OCI-M2 (cell line): Measurements from ENCODE around the gene ATRIP.
"Not testable (repeated sequence)": the region's sequence is repeated elsewhere in the genome, so short reads cannot be mapped to it uniquely, and the experiment has no call there.

Experiments used
- DNase-seq: peaks from one replicate; lab custom pipeline; 2025; ENCODE audit not compliant: unreplicated experiment; lab: John Stamatoyannopoulos, UW

Gene ATRIP

GRCh38 chr3:48467110-48467454 is 20.5 kb downstream of the ATRIP start:
- no peak for DNase-seq

DNA sequence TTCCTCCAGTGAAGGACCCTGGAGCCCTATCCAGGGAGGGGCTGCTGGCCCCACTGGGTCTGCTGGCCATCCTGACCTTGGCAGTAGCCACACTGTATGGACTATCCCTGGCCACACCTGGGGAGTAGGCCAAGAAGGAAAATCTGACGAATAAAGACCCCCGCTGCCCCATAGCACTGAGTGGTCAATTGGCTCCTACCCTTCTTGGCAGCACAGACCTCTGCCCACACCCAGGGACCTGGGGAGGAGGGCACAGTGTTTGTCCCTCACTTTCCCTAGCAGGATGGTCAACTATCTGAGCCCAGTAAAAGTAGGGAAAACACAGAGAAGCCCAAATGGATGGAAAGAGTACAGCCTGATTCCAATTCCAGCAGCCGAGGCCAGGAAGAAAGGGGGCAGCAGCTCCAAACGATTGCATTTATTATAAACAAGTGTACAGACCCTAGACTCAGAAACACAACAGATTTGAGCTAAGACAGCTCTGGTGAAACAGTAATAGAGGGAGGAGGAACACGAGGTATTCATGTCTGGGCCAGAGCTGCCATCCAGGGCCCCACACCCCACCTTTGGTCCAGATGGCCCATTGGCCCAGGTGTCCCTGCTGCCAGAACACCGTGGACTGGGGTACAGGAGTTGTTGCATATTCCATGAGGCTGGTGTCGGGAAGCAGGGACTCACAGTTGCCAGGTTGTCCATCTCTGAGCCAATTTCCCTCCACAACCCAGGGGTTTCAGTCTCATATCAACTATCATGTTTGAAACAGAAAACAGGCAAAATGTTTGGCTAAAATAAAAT is 21.1 kb downstream of the ATRIP start:
- no peak for DNase-seq

GRCh38 chr3:48468329-48468731 is 21.8 kb downstream of the ATRIP start:
- no peak for DNase-seq

GRCh38 chr3:48469046-48469915 is 22.7 kb downstream of the ATRIP start:
- no peak for DNase-seq

DNA sequence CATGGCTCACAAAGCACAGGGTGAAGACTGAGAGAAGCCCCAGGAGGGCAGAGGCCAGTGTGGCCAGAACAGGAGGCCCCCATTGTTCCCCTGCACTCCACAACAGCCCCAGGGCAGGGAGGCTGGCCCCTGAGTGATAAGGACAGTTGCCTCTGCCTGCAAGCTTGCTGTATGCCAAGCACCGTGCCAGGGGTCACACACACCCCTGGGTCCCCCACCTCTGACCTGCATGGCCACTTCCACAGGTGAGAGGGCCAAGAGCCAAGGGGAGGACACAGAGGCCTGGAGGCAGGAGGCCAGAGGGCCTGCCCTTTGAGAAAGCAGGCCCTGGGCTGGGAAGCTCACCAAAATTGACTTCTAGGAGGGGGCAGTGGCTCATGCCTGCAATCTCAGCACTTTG is 23.7 kb downstream of the ATRIP start:
- DNase-seq = no peak

- no peak for DNase-seq
These were observed 26.1 kb downstream of the ATRIP start for GRCh38 chr3:48472673-48472922.

- DNase-seq = peak; percentile 59
These were observed 26.5 kb downstream of the ATRIP start for GRCh38 chr3:48472923-48473616.

GRCh38 chr3:48473617-48473952 is 27.0 kb downstream of the ATRIP start:
- no peak for DNase-seq

DNA sequence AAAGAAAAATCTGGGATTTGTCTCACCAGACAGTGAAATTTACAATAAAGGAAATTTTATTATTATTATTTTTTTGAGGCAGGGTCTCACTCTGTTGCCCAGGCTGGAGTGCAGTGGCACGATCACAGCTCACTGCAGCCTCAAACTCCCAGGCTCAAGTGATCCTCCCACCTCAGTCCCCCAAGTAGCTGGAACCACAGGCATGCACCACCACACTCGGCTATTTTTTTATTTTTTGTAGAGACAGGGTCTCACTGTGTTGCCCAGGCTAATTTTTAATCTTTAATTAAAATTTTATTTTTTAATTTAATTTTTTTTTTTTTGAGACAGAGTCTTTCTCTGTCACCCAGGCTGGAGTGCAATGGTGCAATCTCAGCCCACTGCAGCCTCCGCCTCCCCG is 27.5 kb downstream of the ATRIP start:
- DNase-seq = not testable (repeated sequence)

- no peak for DNase-seq
These were observed 28.1 kb downstream of the ATRIP start for GRCh38 chr3:48474619-48475018.

DNA sequence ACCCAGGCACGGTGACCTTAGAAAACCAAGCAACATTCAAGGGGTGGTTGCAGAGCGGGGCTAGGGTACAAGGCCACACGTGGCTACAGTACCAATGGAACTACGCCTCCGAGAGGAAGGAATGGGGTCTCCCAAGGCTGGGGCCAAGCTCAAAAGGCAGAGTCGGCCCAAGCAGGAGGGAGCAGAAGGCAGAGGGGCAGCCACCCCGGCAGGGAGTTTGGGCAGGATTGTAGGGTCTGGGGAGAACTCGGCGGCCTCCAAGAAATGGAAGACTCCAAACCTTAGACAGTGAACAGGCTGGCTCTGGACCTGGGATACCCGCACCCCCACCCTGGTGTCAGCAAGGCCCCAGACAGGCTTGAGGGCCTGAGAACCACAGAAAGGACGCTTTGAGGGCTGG is 28.7 kb downstream of the ATRIP start:
- DNase-seq = no peak

GRCh38 chr3:48476426-48477053 is 30.0 kb downstream of the ATRIP start:
- no peak for DNase-seq

- DNase-seq = no peak
These were observed 31.5 kb downstream of the ATRIP start for GRCh38 chr3:48477959-48478520.

- no peak for DNase-seq
These were observed 32.4 kb downstream of the ATRIP start for GRCh38 chr3:48478626-48479555.

DNA sequence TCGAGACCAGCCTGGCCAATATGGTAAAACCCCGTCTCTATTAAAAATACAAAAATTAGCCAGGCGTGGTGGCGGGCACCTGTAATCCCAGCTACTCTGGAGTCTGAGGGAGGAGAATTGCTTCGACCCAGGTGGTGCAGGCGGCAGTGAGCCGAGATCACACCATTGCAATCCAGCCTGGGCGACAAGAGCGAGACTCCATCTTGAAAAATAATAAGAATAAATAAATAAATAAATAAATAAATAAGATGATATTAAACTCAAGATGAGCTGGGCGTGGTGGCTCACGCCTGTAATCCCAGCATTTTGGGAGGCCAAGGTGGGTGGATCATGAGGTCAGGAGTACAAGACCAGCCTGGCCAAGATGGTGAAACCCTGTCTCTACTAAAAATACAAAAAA is 34.4 kb downstream of the ATRIP start:
- not testable (repeated sequence) for DNase-seq

DNA sequence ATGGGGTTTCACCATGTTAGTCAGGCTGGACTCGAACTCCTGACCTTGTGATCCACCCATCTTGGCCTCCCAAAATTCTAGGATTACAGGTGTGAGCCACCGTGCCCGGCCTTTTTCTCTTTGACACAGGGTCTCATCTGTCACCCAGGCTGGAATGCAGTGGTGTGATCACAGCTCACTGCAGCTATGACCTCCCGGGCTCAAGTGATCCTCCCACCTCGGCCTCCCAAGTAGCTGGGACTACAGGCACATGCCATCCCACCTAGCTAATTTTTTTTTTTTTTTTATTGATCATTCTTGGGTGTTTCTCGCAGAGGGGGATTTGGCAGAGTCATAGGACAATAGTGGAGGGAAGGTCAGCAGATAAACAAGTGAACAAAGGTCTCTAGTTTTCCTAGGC is 36.3 kb downstream of the ATRIP start:
- not testable (repeated sequence) for DNase-seq

GRCh38 chr3:48486952-48487351 is 40.4 kb downstream of the ATRIP start:
- DNase-seq = no peak

DNA sequence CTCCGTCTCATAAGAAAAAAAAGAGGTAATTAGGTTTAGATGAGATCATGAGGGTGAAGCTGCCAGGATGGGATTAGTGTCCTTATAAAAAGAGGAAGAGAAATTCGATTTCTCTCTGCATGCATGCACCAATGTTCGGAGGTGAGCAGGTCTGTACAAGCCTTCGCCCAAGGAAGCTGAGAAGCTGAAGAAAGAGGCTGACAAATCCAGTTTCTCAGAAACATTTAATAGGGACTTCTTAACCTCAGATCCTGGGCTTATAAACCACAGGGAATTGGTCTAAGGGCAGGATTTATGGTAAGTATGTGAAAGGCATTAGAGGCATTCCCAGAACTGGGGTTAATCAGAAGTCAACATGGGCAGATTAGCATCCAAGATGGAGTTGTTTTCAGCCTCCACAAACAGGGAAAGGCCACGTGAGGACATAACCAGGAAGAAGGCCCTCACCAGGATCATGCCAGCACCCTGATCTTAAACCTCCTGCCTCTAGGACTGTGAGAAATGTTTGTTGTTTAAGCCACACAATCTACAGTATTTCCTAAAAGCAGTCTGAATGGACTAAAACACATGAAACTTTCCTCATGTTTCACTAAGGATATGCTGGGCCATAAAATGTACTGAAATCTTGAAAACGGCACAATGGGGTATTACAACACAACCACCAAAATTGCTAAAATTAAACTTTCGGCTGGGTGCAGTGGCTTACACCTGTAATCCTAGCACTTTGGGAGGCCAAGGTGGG is 46.1 kb downstream of the ATRIP start:
- DNase-seq = no peak

GRCh38 chr3:48493203-48493501 is 46.6 kb downstream of the ATRIP start:
- no peak for DNase-seq

- DNase-seq = no peak
These were observed 54.1 kb downstream of the ATRIP start for GRCh38 chr3:48500656-48501055.
